ENCODE results near the gene AGTPBP1.
"Not testable (repeated sequence)": the region's sequence is repeated elsewhere in the genome, so short reads cannot be mapped to it uniquely, and the experiment has no call there.

AGTPBP1 gene

DNA sequence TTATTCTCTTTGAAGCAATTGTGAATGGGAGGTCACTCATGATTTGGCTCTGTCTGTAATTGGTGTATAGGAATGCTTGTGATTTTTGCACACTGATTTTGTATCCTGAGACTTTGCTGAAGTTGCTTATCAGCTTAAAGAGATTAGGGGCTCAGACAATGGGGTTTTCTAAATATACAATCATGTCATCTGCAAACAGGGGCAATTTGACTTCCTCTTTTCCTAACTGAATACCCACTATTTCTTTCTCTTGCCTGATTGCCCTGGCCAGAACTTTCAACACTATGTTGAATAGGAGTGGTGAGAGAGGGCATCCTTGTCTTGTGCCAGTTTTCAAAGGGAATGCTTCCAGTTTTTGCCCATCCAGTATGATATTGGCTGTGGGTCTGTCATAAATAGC lies 22.3 kb downstream of the AGTPBP1 start:
- DNase-seq (ENCODE audit: low spot score), result not testable (repeated sequence)

- DNase-seq (ENCODE audit: low spot score), result not testable (repeated sequence)
Observed at GRCh38 chr9:85717818-85718217, 23.9 kb downstream of the AGTPBP1 start.

GRCh38 chr9:85717220-85717619 lies 24.5 kb downstream of the AGTPBP1 start:
- DNase-seq (ENCODE audit: low spot score), result no peak

GRCh38 chr9:85716031-85716877 lies 25.5 kb downstream of the AGTPBP1 start:
- DNase-seq (ENCODE audit: low spot score), result no peak

- DNase-seq (ENCODE audit: low spot score), result no peak
Observed at GRCh38 chr9:85715587-85715986, 26.2 kb downstream of the AGTPBP1 start.

DNA sequence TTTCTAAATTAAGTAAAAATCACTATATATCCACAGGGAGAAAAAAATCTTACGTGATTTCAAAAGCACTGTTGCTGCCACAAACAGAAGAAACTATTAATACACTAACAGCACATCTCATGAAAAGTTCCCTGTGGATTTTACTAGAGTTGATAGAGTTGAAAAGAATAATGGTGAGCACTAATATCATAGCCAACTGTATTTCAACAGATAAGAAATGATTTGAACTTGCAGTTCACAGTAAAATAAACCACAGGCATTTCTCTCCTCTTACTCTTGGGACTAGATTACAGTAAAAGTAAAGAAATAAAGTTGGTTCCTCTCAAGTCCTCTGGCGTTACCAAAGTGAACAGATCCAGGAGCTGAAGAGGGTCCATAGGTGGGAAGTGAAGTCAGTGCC lies 27.9 kb downstream of the AGTPBP1 start:
- DNase-seq (ENCODE audit: low spot score), result no peak

- DNase-seq (ENCODE audit: low spot score), result no peak
Observed at GRCh38 chr9:85704744-85705143, 37.0 kb downstream of the AGTPBP1 start.

- no peak for DNase-seq (ENCODE audit: low spot score)
Observed at GRCh38 chr9:85703398-85703797, 38.4 kb downstream of the AGTPBP1 start.

DNA sequence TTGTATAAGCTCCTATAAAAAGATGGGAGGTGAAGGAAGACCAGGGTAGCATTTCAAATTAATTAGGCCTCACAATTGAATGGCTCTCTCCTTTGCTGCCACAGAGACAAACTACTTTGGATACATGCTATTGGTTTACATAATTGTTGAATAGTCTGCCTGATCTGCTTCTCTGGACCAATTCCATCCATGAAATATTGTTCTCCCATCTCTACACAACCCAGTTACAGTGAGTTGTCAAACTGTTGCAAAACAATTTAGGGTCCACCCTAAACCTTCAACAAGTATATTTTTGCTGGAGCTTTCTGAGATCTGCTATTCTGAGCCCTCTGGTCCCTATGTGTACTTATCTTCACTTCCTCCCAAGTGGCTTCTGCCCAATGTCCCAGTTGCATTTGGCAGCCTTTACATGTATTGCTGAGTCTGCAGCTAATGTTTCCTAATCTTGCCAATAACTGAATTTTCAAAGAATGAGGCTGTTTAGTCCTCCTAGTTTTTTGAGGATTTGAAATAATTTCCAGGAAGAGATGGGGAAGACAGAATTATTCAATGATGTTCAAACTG lies 38.9 kb downstream of the AGTPBP1 start:
- no peak for DNase-seq (ENCODE audit: low spot score)

GRCh38 chr9:85702191-85702590 lies 39.6 kb downstream of the AGTPBP1 start:
- no peak for DNase-seq (ENCODE audit: low spot score)

- DNase-seq (ENCODE audit: low spot score), result no peak
Observed at GRCh38 chr9:85700330-85700729, 41.4 kb downstream of the AGTPBP1 start.

DNA sequence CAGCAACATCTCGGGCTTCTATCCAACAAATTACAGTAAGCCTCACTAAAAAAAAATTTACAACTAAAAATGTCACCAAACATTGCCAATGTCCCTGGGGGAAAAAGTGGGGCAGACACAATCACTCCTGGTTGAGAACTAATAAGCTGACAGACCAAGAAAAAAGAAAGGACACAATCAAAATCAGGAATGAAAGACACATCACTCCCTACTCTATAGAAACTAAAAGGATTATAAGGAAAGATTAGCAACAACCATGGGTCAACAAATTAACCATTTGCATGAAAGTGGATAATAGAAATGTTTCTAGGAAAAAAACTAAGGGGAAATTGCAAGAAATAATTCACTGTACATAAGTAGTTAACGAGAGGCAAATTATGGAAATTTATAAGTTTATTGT lies 53.4 kb downstream of the AGTPBP1 start:
- DNase-seq (ENCODE audit: low spot score), result no peak

DNA sequence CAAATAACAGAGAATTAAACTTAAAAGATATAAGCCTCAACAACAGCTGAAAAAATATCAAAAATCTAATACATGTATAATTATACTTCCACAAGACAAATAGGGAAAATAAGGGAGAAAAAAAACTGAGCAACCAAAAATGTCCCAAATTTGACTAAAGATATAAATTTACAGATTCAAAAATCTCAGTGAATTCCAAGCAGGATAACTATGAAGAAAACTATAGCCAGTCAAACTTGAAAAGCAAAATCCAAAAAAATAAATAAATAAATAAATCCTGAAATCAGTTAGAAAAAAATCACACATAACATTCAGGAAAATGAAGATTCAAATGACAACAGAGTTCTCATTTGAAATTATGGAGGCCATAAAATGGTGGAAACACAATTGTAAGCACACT lies 56.7 kb downstream of the AGTPBP1 start:
- DNase-seq (ENCODE audit: low spot score), result no peak

- DNase-seq (ENCODE audit: low spot score), result no peak
Observed at GRCh38 chr9:85676790-85677189, 65.0 kb downstream of the AGTPBP1 start.

GRCh38 chr9:85667374-85667773 lies 74.4 kb downstream of the AGTPBP1 start:
- no peak for DNase-seq (ENCODE audit: low spot score)

GRCh38 chr9:85666086-85666485 lies 75.7 kb downstream of the AGTPBP1 start:
- DNase-seq (ENCODE audit: low spot score), result no peak

- no peak for DNase-seq (ENCODE audit: low spot score)
Observed at GRCh38 chr9:85662573-85662972, 79.2 kb downstream of the AGTPBP1 start.

GRCh38 chr9:85658716-85659115 lies 83.0 kb downstream of the AGTPBP1 start:
- no peak for DNase-seq (ENCODE audit: low spot score)

DNA sequence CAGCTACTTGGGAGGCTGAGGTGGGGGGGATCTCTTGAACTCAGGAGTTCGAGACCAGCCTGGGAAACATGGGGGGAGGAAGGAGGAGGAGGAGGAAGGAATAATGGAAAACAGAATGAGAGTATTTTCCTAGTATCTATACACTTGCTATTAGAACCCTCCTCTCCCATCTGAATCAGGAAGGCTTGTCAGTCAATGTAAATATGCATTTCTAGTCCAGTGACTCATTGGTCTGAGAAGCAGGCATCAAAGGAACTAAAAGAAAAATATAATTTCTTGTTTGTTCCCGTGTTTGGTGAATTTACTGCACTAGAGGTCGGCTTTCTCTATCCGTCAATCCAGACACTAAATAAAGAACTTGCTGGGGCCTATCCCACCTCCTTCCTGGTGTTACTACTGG lies 88.6 kb downstream of the AGTPBP1 start:
- no peak for DNase-seq (ENCODE audit: low spot score)

DNA sequence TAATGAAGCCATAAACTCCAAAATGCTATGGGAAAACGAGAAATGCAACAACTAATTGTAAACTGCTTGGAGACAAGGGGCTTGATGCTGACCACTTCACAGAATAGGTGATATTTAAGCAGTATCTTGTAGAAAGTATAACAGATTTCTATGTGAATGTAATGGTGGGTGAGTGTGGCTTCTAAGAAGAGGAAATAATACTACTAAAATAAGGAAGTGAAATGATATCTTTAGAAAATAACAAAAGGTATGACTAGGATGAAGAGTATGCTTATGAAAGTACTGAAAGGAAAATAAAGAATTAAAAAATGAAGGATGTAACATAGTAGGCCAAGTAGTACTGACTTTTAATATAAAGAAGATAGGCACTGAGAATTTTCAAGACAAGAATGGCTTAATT lies 94.2 kb downstream of the AGTPBP1 start:
- DNase-seq (ENCODE audit: low spot score), result no peak

- DNase-seq (ENCODE audit: low spot score), result no peak
Observed at GRCh38 chr9:85645909-85646627, 95.7 kb downstream of the AGTPBP1 start.

DNA sequence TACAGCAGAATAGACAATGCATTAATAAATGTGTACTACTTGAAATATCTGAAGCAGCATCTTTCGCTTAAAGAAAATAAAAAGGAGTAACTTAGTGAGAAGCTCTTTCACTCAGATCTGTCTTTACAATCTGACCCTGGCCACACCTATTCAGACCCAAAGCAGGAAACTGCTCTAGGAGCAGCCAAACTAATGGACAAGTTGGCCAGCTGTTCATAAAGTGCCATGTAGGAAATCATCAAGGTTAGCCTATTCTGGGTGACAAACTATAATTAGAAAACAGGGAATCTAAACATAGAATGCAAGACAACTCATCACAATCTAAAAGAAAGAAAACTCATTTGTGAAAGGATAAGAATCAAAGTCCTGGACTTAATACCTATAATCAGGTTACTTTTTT lies 101.3 kb downstream of the AGTPBP1 start:
- no peak for DNase-seq (ENCODE audit: low spot score)

DNA sequence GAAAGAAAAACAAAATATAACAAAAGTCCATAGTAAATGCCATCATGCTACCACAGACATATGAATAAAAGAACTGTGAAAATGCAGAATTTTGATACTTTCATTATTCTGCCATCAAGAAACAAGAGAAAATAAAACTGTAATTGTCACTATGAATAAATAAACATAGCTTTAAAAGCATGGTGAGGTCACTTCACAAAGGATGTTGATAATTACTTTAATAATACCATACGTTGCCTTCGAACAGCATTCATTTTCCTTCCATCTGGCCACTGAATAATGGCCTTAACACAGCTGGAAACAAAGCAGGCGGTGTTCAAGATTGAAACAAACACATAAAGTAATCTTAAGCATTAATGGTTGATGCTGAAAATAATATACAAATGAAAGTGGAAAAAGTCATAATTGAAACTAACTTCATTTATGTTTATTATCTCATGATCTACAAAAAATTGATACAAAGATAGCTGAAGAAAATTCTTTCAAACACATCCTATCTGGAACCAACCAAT lies 102.0 kb downstream of the AGTPBP1 start:
- DNase-seq (ENCODE audit: low spot score), result no peak
